ENCODE results near the gene DSG3. TPM values are rescaled to one million over a fixed set of nuclear protein-coding genes. Genes with fewer than 3 reads are reported as not detected.

DSG3 gene
- total RNA-seq, 1 experiment from 2014 or later: 0.04 TPM

GRCh38 chr18:31512203-31512764 lies 64.7 kb downstream of the DSG3 start:
- DNase-seq: no peak
- Histone ChIP-seq H3K79me1 (ENCODE audit: insufficient read depth, low read depth, low read length, poor library complexity, severe bottlenecking) (peaks cover 3% of the 10 kb centered on the region), H3K23me2 (ENCODE audit: insufficient read length, low read depth, low read length, poor library complexity, severe bottlenecking) (no peaks in the 10 kb centered on the region), H2BK12ac (ENCODE audit: insufficient read length, low read depth, low read length) (no peak overlapping the region), H3K4me1 (ENCODE audit: insufficient read depth, low read length) (peaks cover 6% of the 10 kb centered on the region; the same call in 1 of the 2 replicates), H3K14ac (ENCODE audit: insufficient read depth, low read length) (no peak overlapping the region), H3K9ac (ENCODE audit: extremely low read depth, insufficient read length, low read length) (no peak overlapping the region), H3K9me3 (ENCODE audit: control insufficient read depth, low read depth, low read length) (no peaks in the 10 kb centered on the region), H3K27ac (ENCODE audit: insufficient read length, low read depth, low read length) (no peak overlapping the region), H2AFZ (ENCODE audit: low read length) (no peak overlapping the region), H2BK5ac (ENCODE audit: insufficient read length, low read length) (no peak overlapping the region), H3K4me2 (ENCODE audit: insufficient read depth, insufficient read length, low read length) (no peak overlapping the region), H4K8ac (replicated peaks; ENCODE audit: insufficient read length, low read depth, low read length) (no peak overlapping the region), H2BK15ac (ENCODE audit: low read depth, low read length) (no peak overlapping the region), H4K5ac (ENCODE audit: insufficient read length, low read depth, low read length) (no peak overlapping the region), H2AK5ac (ENCODE audit: insufficient read length, low read length) (no peak overlapping the region), H3K18ac (ENCODE audit: insufficient read length, low read depth, low read length) (no peak overlapping the region), H4K91ac (ENCODE audit: insufficient read length, low read depth, low read length) (no peak overlapping the region), H2BK20ac (ENCODE audit: low read depth, low read length, poor library complexity, severe bottlenecking) (no peak overlapping the region), H3K27me3 (ENCODE audit: insufficient read depth, low read length) (no peaks in the 10 kb centered on the region), H4K20me1 (ENCODE audit: control insufficient read depth, insufficient read depth, insufficient read length) (no peaks in the 10 kb centered on the region), H3K79me2 (ENCODE audit: insufficient read depth, low read length) (peaks cover 17% of the 10 kb centered on the region; the same call in 1 of the 2 replicates), H3K4ac (ENCODE audit: low read depth, low read length) (no peak overlapping the region), H2BK120ac (ENCODE audit: low read depth, low read length, poor library complexity, severe bottlenecking) (no peak overlapping the region), H3K56ac (ENCODE audit: insufficient read length, low read depth, low read length) (no peak overlapping the region), H3K23ac (ENCODE audit: insufficient read length, low read depth, low read length) (no peak overlapping the region), H3T11ph (ENCODE audit: low read length) (no peak overlapping the region)
- Mint-ChIP-seq H3K9me3 (peaks cover 2 to 3% of the 10 kb centered on the region in 2 experiments; a peak in 2 of 5 replicates), H3K36me3 (ENCODE audit: insufficient read depth in 1 of 3, low read depth in 3 of 3) (peaks cover 3 to 8% (median 5%) of the 10 kb centered on the region in 3 experiments), H3K27me3 (ENCODE audit: low read depth) (no peaks in the 10 kb centered on the region), H3K27ac (peak overlapping the region; percentile 5 to 64 (median 5); a peak in 1 of 7 replicates), H3K4me3 (no peak overlapping the region), H3K4me1 (peaks cover 24 to 34% of the 10 kb centered on the region in 2 experiments)
- no peak for TF ChIP-seq CTCF (conservative IDR thresholded peaks at IDR 0.05)
- no CpG with 5 or more reads among the region's 6 CpGs for WGBS (ENCODE audit: extremely low coverage, insufficient read length, low lambda C conversion rate)
